Measurements from ENCODE around the gene C11orf21.

C11orf21 gene

GRCh38 chr11:2320568-2321310 is 19.0 kb upstream of the C11orf21 start:
- DNase-seq: no peak

- no peak for DNase-seq
Measured at GRCh38 chr11:2319791-2320472, 18.2 kb upstream of the C11orf21 start.

- DNase-seq: no peak
Measured at GRCh38 chr11:2318707-2319106, 17.0 kb upstream of the C11orf21 start.

- no peak for DNase-seq
Measured at GRCh38 chr11:2318123-2318522, 16.4 kb upstream of the C11orf21 start.

- no peak for DNase-seq
Measured at GRCh38 chr11:2317354-2318050, 15.8 kb upstream of the C11orf21 start.

DNA sequence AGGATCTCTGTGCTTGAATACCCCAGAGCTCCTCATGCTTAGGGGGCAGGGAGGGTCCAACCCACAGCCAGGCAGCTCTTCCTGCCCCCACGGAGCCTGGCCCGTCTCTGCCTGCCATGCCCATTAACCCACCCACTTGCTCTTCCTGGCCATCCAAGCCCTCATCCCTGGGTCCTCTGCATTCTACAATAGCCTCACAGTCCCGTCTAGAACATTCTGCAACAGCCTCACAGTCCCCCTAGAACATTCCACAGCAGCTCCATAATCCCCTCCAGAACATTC is 15.2 kb upstream of the C11orf21 start:
- no peak for DNase-seq

DNA sequence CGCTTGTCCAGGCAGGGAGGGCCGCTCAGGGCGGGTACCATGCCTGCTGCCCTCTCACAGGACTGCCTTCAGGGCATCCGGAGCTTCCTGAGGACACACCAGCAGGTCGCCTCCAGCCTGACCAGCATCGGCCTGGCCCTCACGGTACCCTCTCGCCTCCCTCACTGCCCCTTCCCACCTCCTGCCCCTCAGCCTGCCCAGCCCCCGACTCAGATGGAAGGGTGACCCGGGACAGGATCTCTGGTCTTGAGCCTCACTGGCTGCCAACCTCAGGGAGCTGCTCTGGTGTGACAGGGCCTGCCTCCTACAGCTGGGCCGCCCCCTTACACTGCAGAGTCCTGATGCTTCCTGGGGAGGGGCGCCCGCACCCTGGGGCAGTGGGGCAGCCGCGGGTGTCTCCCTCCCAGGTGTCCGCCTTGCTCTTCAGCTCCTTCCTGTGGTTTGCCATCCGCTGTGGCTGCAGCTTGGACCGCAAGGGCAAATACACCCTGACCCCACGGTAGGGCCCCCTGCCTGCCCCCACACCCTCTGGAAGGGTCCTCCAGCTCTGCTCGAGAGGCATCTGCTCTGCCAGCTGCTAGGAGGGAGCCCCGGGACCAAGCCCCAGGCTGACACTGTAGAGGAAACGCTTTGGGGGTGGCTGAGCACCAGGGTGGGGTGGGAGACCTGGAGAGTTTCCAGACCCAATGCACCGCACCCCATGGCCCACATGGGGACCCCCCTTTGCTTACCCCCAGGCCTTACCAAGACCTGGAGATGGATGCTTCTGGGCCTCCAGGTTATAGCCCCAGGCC is 14.6 kb upstream of the C11orf21 start:
- no peak for DNase-seq

GRCh38 chr11:2315395-2316168 is 13.9 kb upstream of the C11orf21 start:
- DNase-seq: no peak

DNA sequence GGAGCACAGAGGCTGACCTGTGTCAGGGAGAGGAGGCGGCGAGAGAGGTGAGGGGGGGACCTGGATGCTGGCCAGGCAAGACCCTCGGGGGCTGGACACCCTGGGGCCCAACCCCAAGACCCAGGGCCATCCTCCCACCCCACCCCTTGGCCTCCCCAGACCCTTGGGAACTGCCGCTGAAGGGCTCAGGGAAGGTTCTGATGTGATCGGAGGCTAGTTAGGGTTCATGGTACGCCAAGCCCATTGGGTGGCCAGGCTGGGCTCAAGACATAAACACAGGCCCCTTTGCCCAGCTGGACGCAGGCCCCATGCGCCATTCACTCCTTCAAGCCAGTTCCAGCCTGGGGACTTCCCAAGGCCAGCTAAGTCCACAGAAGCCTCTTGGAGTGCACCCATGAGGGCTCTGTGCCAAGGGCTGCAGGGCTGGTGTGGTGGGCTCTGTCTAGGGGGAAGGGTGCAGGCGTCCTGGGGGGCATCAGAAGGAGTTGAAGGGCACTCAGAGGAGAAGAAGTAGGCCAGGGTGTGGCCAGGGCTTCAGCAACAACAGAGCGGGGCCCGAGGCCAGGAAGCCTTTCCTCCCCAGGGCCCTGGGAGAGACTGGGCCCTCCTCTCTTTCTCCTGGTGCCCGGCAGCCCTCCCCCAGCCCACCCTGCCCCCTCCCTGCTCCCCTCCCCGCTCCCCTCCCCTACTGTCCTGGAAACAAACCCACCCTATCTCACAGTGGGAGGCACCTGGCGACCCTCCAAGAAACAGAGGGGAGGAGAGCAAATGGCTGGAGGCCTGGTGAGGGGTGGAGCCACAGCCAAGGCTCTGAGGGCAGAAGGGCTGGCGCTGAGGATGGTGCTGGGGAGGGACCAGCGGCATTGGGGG is 13.0 kb upstream of the C11orf21 start:
- DNase-seq: no peak

GRCh38 chr11:2314136-2314524 is 12.4 kb upstream of the C11orf21 start:
- no peak for DNase-seq

GRCh38 chr11:2313051-2313951 is 11.6 kb upstream of the C11orf21 start:
- DNase-seq: no peak

- no peak for DNase-seq
Measured at GRCh38 chr11:2312232-2313042, 10.7 kb upstream of the C11orf21 start.

GRCh38 chr11:2311353-2312133 is 9.8 kb upstream of the C11orf21 start:
- no peak for DNase-seq

DNA sequence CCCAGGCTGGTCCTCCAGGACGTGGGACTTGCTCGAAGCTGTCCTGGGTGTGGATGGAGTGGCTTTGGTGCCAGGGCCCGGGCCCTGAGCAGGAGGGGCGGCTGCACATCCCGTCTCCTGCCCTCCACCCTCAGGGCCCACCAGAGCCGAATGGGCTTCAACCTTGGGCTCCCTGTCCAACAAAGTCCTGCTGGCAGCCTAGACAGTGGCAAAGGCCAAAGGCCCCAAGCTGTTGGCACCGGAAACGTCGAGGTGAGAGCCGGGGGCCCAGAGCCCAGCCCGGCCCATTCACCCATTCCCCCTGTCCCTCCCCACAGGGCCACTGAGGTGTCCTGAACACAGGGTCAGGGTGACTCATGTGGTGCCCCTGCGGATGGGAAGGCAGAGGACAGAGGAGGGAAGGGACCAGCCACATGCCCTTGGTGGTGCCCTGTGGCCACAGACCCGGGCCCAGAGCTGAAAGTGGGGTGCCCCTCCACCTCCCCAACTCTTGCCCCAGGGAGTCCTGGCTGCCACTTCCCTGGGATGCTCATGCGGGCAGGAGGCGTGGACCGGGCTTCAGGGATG is 9.2 kb upstream of the C11orf21 start:
- no peak for DNase-seq

DNA sequence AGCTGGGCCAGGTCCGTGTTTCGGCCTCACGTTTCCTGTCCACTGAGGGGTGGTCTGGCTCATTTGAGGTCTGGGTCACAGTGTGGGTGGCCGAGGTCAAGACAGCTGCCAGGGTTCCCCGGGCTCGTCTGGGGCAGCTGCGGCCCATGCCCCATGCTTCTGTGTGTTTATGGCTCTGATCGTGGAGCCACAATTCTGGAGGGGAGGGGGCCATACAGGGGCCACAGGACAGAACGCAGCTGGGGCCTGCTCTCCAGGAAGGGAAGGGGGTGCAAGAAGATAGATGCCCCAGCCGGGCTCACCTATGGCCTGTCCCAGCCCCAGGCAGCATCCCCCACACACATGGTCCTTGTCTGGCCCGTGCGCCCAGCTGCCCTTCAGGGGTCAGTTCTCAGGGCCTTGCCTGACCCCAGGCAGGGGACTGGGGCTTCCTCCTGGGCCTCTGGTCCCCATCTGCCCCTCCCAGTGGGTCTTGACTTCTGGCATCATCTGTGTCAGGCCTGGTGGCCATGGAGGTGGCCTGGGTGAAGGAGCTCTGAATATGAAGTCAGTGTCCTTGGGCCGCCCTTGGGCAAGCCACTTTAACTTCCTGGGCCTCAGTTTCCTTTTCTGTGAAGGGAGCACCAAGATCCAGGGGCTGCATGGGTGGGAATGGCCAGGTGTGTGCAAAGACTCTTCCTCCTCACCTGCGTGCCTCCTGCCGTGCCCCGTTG is 8.5 kb upstream of the C11orf21 start:
- DNase-seq: no peak

DNA sequence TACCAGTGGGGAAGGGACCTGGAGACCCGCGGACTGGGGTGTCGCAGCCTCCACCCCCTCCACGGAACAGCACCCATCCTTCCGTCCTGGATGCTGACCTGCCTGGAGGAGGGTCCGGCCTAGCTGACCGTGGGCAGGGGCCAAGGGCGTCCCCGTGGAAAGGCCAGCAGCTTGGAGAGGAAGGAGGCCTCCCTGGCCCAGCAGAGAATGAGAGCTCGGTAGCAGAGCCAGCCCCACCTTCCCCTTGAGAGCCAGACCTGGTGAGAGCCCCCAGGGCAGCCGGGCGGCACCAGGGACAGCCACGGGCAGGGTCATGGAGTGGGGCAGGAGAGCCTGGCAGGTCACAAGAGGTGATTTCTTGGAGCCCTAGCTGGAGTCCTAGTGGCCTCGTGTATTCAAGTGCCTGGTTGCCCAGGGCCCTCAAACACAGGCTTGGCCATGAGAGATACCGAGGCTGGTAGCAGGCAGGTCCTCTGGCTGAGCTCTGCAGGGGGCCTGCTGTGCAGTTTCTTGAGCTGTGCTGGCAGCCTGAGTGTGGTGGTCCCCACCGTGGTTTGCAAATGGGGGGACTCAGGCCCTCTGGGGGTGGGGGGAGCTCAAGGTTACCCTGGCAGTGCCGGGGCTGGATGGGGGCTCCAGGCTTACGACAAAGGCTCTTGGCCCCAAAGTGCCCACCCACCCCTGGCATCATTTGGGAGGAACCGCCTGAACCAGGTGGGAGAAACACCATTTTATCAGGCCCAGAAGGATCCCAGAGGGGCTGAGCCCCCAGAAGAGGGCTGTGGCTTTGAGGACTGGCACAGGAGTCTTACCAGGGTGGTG is 7.7 kb upstream of the C11orf21 start:
- no peak for DNase-seq

- no peak for DNase-seq
Measured at GRCh38 chr11:2308713-2309112, 7.0 kb upstream of the C11orf21 start.
